Renal cortex interstitium (tissue), 11 donors: ENCODE measurements around the gene LILRA1. TPM values are rescaled to one million over a fixed set of nuclear protein-coding genes. Genes with fewer than 3 reads are reported as not detected.
"Not testable (repeated sequence)": the region's sequence is repeated elsewhere in the genome, so short reads cannot be mapped to it uniquely, and the experiment has no call there.

ENCODE experiments used
- DNase-seq, 11 donors: peaks; one replicate each; pipeline ENCODE4 v3.0.0-alpha.2; 2013; ENCODE audit warnings: low read depth in 9 of 11, low spot score in 4 of 11; ENCODE audit errors: extremely low read depth in 1 of 11
- polyA plus RNA-seq, 3 donors: library from polyadenylated mRNA; unstranded; fragments of 120-200 nt; gene quantifications; one replicate each; pipeline ENCODE4 v1.2.1, GENCODE V29; 2013; ENCODE audit not compliant: insufficient read length in 3 of 3

Gene LILRA1
- polyA plus RNA-seq, 3 donors: 0.26 to 0.43 (median 0.42) TPM

DNA sequence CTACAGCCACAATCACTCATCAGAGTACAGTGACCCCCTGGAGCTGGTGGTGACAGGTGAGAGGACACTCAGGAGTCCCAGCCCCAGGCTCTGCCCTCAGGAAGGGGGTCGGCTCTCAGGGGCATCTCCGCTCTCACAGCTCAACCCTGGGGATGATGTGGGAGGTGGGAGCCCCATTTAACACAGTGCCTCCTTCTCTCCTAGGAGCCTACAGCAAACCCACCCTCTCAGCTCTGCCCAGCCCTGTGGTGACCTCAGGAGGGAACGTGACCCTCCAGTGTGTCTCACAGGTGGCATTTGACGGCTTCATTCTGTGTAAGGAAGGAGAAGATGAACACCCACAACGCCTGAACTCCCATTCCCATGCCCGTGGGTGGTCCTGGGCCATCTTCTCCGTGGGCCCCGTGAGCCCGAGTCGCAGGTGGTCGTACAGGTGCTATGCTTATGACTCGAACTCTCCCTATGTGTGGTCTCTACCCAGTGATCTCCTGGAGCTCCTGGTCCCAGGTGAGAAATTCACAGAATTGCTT lies 18.8 kb upstream of the LILRA1 start:
- DNase-seq: no peak

DNA sequence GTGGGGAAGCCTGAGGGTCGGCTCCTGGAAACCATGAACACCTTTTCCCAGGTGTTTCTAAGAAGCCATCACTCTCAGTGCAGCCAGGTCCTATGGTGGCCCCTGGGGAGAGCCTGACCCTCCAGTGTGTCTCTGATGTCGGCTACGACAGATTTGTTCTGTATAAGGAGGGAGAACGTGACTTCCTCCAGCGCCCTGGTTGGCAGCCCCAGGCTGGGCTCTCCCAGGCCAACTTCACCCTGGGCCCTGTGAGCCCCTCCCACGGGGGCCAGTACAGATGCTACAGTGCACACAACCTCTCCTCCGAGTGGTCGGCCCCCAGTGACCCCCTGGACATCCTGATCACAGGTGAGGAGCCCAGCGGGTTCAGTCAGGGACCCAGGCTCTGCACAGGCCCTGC lies 18.2 kb upstream of the LILRA1 start:
- not testable (repeated sequence) for DNase-seq

DNA sequence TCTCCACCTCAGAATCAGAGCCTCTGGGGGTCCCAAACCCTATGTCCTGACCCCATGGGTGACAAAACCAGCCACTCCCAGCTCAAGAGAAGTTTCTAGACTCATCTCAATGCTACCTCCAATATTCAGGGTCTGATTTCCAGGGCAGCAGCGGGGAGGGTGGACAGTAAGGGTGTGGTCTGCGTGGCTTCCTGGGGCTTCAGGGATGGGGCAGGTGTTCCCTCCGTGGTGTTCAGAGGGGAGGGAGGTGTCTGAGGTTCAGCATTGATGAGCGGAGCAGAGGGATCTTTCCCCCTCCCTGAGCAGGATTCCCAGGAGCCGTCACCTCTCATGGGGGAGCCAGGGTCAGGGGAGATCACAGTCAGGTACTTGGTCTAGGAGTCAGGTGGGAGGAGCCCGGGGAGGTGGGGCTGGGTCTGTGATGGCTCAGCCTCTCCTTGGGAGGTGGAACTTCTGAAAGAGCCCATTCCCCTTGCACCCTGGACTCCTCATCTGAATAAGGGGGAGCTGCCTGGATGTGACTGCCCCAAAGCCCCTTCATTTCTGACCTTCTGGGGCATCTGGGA lies 16.9 kb upstream of the LILRA1 start:
- DNase-seq: no peak

DNA sequence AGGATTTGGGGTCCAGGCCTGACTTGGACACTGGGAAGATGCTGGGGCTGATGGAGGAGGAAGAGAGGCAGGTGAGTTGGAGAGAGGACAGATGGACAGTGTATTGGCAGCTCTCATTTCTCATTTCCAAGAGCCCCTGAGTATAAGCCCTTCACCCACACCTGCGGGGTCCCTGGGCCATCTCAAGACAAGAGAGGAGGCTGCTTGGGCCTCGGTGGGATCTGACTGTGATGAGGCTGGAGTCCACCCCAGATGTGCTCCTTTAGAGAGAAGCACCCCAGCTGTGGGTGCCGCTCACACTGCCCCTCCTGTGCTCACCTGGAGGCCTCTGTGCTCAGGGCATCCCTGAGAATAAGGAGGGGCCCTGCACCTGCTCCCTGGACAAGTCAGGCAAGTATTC lies 16.1 kb upstream of the LILRA1 start:
- DNase-seq: no peak

DNA sequence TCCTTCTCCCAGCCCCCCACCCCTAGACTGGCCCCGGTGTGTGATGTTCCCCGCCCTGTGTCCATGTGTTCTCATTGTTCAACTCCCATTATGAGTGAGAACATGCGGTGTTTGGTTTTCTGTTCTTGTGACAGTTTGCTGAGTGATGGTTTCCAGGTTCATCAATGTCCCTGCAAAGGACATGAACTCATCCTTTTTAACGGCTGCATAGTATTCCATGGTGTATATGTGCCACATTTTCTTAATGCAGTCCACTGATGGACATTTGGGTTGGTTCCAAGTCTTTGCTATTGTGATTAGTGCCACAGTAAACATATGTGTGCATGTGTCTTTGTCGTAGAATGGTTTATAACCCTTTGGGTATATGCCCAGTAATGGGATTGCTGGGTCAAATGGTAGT lies 15.2 kb upstream of the LILRA1 start:
- DNase-seq: not testable (repeated sequence)

DNA sequence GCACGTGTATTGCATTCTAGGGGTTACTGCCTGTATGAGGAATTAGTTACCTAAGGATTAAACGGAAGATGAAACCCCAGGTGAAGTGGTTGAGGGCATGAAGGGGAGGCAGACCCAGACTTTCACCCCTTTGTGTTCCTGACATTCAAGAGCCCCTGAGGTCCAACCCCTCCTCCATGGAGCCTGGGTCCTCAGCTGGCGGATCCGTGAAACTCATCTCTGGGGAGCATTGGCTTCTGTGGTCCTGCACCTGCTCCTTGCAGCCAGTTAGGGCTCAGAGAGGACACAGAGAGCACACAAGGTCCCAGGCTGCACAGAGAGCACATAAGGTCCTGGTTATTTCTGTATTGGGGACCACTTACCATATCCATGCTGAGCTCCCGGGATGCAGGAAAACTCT lies 7.0 kb upstream of the LILRA1 start:
- no peak for DNase-seq

DNA sequence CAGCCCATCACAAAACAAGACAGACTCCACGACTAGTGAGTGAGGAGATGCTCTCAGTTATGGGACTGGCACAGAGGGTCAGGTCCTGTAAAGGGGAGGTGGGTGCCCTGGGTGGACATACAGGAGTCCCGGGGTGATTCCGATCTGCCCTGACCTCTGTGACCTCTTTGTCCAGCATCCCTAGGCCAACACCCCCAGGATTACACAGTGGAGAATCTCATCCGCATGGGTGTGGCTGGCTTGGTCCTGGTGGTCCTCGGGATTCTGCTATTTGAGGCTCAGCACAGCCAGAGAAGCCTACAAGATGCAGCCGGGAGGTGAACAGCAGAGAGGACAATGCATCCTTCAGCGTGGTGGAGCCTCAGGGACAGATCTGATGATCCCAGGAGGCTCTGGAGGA lies 6.4 kb upstream of the LILRA1 start:
- DNase-seq: no peak

DNA sequence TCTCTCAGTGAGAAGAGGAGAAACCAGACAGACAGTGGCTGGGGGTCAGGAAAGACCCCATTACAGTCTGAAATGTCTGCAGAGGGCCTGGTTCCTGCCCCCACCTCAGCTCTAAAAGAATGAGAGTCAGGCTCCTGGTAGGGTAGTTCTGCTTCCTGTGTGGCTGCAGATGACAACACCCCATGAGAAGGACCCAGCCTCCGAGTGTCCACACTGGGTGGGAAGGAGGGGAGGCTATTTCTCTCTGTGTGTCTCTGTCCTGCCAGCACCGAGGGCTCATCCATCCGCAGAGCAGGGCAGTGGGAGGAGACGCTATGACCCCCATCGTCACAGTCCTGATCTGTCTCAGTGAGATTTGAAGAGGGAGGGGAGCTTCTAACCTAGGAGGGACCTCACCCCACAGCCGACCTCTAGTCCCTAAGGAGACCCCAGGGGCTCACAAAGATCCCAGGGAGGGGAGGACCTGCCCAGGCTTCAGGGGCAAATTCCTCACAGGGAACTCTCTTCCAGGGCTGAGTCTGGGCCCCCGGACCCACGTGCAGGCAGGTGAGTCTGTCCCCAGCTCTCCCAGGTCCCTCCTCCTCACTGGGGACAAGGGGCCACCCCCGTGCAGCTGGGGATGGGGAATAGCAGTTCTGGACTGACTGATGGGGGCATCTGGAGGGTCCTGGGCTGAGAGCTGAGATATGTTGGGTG lies 647 bp downstream of the LILRA1 start:
- not testable (repeated sequence) for DNase-seq

DNA sequence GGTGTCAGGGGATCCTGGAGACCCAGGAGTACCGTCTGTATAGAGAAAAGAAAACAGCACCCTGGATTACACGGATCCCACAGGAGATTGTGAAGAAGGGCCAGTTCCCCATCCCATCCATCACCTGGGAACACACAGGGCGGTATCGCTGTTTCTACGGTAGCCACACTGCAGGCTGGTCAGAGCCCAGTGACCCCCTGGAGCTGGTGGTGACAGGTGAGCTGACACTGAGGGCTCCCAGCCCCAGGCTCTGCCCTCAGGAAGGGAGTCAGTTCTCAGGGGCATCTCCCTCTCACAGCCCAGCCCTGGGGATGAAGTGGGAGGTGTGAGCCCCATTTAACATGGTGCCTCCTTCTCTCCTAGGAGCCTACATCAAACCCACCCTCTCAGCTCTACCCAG lies 1.3 kb downstream of the LILRA1 start:
- no peak for DNase-seq

DNA sequence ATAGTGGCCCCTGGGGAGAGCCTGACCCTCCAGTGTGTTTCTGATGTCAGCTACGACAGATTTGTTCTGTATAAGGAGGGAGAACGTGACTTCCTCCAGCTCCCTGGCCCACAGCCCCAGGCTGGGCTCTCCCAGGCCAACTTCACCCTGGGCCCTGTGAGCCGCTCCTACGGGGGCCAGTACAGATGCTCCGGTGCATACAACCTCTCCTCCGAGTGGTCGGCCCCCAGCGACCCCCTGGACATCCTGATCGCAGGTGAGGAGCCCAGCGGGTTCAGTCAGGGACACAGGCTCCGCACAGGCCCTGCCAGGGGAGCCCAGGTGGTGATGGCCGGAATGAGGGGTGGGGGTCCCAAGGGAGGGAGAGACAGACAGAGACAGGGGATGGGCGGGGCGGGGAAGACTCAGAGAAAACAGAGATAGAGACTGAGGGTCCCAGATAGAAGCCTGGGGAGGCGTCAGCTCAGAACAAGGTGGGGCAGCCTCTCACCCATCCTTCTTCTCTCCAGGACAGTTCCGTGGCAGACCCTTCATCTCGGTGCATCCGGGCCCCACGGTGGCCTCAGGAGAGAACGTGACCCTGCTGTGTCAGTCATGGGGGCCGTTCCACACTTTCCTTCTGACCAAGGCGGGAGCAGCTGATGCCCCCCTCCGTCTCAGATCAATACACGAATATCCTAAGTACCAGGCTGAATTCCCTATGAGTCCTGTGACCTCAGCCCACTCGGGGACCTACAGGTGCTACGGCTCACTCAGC lies 2.4 kb downstream of the LILRA1 start:
- not testable (repeated sequence) for DNase-seq

DNA sequence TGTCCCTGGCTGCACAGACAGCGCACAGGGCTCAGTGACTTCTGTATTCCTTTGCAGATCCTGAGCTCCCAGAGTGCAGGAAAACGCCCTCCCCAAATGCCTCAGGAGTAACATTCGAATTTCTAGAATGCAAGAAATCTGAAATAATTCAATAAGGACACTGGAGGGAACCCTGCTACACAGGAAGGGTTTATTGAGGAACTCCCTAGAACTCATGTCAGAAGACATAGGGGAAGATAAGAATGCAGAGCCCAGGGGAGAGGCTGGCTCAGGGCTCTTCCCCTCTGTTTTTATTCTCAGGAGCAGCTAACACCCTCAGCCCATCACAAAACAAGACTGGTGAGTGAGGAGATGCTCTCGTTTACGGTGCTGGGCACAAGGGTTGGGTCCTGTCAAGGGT lies 6.8 kb downstream of the LILRA1 start:
- DNase-seq: no peak

DNA sequence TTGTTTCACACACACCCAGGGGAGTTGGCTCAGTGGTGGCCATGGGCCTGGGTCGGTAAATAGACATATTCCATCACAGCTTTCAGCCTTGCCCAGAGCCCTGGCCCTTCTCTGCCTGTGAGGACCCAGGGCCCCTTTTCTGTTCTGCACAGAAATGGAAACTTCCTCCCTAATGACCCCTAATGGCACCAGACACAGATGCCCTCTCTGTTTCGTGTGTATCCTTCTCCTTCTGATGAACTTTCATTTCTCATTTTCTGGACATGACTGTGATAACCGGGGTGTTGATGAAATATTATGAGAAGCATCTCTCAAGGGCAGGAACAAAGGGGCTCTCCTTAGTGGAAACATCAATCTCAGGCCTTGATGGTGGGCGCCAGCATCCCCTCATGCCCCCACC lies 12.8 kb downstream of the LILRA1 start:
- DNase-seq: no peak

DNA sequence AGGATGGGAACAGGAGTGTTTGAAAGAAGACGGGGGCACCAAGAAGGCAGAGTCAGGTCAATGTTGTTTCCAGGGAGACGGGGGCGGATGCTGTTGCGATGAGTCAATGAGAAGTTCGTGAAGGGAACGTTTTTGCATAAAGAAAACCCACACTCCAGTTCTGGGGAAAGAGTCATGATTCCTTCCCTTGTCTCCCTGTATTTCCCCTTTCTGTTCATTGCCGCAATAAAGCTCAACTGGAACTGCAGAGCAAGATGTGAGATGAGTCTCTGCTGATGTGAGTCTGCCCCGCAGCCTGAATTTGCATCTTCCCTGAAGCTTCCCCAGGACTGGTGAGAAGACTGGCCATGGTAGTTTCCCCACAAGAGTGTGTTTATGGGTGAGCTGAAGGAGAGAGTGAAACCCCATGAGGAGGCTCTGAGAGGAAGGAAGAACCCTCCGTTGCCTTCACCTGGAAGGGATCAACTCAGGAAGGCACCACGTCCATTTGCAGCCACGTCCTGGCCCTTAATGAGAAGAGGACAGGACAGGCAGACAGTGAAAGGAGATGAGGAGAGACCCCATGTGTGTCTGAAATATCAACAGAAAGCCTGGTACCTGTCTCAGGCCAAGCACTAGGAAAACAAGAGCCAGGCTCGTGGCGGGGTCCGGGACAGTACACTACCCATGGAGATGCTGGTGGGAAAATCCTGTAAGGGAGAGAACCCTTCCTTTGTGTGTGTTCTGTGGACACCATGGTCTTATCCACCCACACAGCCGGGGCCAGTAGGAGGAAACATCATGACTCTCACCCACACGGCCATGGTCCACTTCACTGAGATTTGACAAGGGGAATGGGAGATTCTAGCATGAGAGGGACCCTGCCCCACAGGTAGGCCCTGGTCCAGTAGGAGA lies 13.7 kb downstream of the LILRA1 start:
- no peak for DNase-seq

DNA sequence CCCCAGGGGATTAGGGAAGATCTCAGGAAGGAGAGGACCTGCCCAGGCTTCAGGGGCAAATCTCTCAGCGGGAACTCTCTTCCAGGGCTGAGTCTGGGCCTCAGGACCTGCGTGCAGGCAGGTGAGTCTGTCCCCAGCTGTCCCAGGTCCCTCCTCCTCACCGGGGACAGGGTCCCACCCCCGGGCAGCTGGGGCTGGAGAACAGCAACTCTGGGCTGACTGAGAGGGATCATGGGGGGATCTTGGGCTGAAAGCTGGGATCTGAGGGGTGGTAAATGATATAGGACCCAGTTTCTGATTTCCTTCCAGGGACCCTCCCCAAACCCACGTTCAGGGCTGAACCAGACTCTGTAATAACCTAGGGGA lies 14.3 kb downstream of the LILRA1 start:
- DNase-seq: no peak

DNA sequence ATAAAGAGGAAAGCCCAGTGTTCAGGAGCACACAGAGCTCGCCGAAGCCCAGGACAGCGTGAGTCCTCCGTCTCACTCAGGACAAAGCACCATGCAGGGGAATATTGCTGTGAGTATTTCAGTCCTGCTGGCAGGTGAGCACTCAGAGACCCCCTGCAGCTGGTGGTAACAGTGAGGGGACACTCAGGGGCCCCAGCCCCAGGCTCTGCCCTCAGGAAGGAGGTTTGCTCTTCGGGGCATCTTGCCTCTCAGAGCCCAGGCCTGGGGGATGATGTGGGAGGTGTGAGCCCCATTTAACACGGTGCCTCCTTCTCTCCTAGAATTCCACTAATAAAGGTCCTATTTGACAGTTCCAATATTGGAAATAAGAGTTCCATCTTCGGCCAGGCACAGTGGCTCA lies 14.8 kb downstream of the LILRA1 start:
- DNase-seq: no peak

DNA sequence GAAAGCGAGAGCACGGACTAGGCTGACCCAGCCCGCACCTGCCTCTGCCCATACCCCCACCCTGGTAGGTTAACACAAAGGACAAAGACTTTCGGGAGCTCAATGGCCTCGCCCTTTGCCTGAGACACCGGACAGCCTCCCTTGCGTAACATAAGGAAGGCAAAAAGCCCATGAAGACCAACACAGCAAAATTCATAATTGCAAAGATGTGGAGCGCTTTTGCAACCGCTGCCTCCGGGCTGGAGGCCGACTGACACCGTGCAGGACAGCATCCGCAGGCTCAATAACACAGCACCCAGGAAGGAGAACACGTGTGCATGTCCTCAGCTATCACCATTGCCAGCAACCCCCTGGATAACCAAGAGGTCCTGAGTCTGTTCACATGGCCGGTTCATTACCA lies 15.4 kb downstream of the LILRA1 start:
- no peak for DNase-seq

DNA sequence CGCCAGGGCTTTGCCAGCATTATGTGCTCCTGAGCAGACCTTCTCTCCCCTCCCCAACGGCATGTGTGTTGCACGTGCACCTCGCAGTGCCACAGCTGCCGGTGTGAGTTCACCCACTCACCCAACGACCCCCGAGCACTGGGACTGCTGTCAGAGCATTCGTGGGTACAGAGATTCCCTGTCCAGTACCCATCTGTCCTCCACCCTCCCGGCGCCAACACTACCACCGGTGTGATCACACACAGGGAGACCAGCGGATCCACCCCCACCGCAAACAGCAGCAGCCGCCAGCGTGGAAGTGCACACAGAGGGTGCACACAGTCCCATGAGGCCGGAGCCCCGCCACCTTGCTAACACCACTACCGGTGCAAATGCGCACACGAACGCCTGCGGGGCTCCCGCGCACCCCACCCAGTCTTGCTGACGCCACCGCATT lies 15.9 kb downstream of the LILRA1 start:
- DNase-seq: no peak

DNA sequence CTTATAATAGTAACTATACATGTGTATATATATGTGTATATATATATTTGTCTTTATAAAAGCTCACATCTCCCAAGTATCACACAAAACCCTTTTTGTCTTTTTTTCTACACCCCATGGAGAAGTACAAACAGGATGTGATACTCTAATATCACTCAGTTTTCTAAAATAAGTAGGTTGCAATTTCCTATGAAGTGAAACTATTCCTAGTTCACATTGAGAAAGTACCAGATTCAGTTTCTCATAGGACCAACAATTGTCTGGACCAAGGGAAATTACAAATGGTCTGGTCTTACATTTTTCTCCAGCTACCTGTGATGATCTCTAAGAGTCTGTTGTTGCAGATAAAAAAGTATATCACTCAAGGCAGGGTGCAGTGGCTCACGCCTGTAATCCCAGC lies 19.0 kb downstream of the LILRA1 start:
- no peak for DNase-seq

DNA sequence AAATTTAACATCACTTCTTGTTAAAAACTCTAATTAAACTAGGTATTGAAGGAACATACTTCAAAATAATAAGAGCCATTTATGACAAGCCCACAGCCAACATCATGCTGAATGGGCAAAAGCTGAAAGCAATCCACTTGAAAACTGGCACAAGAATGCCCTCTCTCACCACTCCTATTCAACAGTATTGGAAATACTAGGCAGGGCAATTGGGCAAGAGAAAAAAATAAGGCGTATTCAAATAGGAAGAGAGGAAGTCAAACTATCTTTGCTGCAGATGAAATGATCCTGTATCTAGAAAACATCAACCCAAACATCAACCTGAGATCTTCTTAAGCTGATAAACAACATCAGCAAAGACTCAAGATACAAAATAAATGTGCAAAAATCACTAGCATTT lies 21.3 kb downstream of the LILRA1 start:
- DNase-seq: no peak
